NB4 (cell line): ENCODE results near the gene USP20.

Experiments used
- CTCF ChIP-seq: IDR thresholded peaks from one replicate; pipeline ENCODE4 v1.5.1; 2012; ENCODE audit warnings: low read depth, low read length
- MAX ChIP-seq: IDR thresholded peaks from 2 replicates; pipeline ENCODE4 v1.6.1; 2011; ENCODE audit warnings: low read depth, low read length
- POLR2A ChIP-seq: IDR thresholded peaks from 2 replicates; pipeline ENCODE4 v1.6.1; 2011; ENCODE audit warnings: mild to moderate bottlenecking; ENCODE audit not compliant: insufficient read length; ENCODE audit errors: extremely low read depth

GRCh38 chr9:129845373-129845772 is 10.1 kb downstream of the USP20 start:
- TF ChIP-seq CTCF, result no peak
- TF ChIP-seq POLR2A, result no peak
- TF ChIP-seq MAX, result no peak
